CD8-positive, alpha-beta memory T cell (primary cell): ENCODE measurements around the gene KLHL4. TPM values are rescaled to one million over a fixed set of nuclear protein-coding genes. Genes with fewer than 3 reads are reported as not detected.
"Not testable (repeated sequence)": the region's sequence is repeated elsewhere in the genome, so short reads cannot be mapped to it uniquely, and the experiment has no call there.

Experiments used
- CTCF ChIA-PET: fragments of 350-600 bp; sonication (Branson Sonifier 250); formaldehyde crosslinking; loops from one replicate; lab custom pipeline; 2021; ENCODE audit warnings: antibody characterized with exemption; lab: Charles Lee
- POLR2A ChIA-PET: fragments of 350-600 bp; sonication (Branson Sonifier 250); formaldehyde crosslinking; loops from one replicate; lab custom pipeline; 2021; ENCODE audit warnings: antibody characterized with exemption; lab: Charles Lee
- DNase-seq, 5 donors: peaks; one replicate each; pipeline versions ENCODE4 v3.0.0 to v3.0.0-alpha.2; 2020 to 2022; ENCODE audit warnings: mixed read lengths in 1 of 5
- H3K27ac ChIP-seq: one replicate; pipeline ENCODE4 v1.7.0; 2013; ENCODE audit warnings: low read depth, mild to moderate bottlenecking, low read length, moderate library complexity
- H3K27me3 ChIP-seq: 2 replicates; pipeline ENCODE4 v1.7.0; 2013; ENCODE audit warnings: low read length, mild to moderate bottlenecking; ENCODE audit not compliant: insufficient read depth, poor library complexity, severe bottlenecking
- H3K36me3 ChIP-seq: 2 replicates; pipeline ENCODE4 v1.7.0; 2013; ENCODE audit warnings: mild to moderate bottlenecking, low read length, moderate library complexity; ENCODE audit not compliant: insufficient read depth
- H3K4me1 ChIP-seq: 2 replicates; pipeline ENCODE4 v1.7.0; 2013; ENCODE audit warnings: mild to moderate bottlenecking, low read length, moderate library complexity; ENCODE audit not compliant: insufficient read depth
- H3K4me3 ChIP-seq: 2 replicates; pipeline ENCODE4 v1.7.0; 2013; ENCODE audit warnings: mild to moderate bottlenecking, low read length
- H3K9me3 ChIP-seq: 2 replicates; pipeline ENCODE4 v1.7.0; 2013; ENCODE audit warnings: mild to moderate bottlenecking, low read length
- H3K27ac Mint-ChIP-seq, 8 donors: one replicate each; pipeline ENCODE4 v1.8.0; 2020 to 2021; ENCODE audit warnings: mixed read lengths in 8 of 8, mild to moderate bottlenecking in 6 of 8, inconsistent platforms in 3 of 8, moderate library complexity in 3 of 8
- H3K27me3 Mint-ChIP-seq, 2 donors: one replicate each; pipeline ENCODE4 v1.8.0; 2020 to 2021; ENCODE audit warnings: mixed read lengths in 2 of 2, mild to moderate bottlenecking in 1 of 2, moderate library complexity in 1 of 2
- H3K36me3 Mint-ChIP-seq, 3 donors: one replicate each; pipeline ENCODE4 v1.8.0; 2020 to 2021; ENCODE audit warnings: mixed read lengths in 3 of 3, inconsistent platforms in 1 of 3, mild to moderate bottlenecking in 1 of 3
- H3K4me1 Mint-ChIP-seq, 3 donors: one replicate each; pipeline ENCODE4 v1.8.0; 2020 to 2021; ENCODE audit warnings: mixed read lengths in 3 of 3, inconsistent platforms in 1 of 3, mild to moderate bottlenecking in 1 of 3
- H3K4me3 Mint-ChIP-seq, 7 donors: one replicate each; pipeline ENCODE4 v1.8.0; 2020 to 2021; ENCODE audit warnings: mixed read lengths in 7 of 7, mild to moderate bottlenecking in 6 of 7, moderate library complexity in 4 of 7, inconsistent platforms in 2 of 7
- H3K9me3 Mint-ChIP-seq, 5 donors: one replicate each; pipeline ENCODE4 v1.8.0; 2020 to 2022; ENCODE audit warnings: mixed read lengths in 5 of 5, mild to moderate bottlenecking in 3 of 5, moderate library complexity in 2 of 5, inconsistent platforms in 1 of 5
- polyA plus RNA-seq: library from polyadenylated mRNA; unstranded; fragments of 300-500 nt; fragmentation: Illumina TruSeq; gene quantifications from one replicate; pipeline ENCODE4 v1.2.3, GENCODE V29; 2021
- total RNA-seq, 2 experiments: library from RNA; stranded (reverse); gene quantifications; one replicate each; pipeline ENCODE4 v1.2.3, GENCODE V29; 2021

Gene KLHL4
- total and polyA plus RNA-seq, 3 experiments from 2014 or later = 0.18 to 0.43 (median 0.28) TPM

- CTCF ChIA-PET = no interaction called here
- no peak overlapping the region for H3K4me3 ChIP-seq
Measured at GRCh38 chrX:87616371-87616770, 98.8 kb downstream of the KLHL4 start.

GRCh38 chrX:87621697-87622096 lies 104.1 kb downstream of the KLHL4 start:
- Histone ChIP-seq H3K27ac (no peak overlapping the region), H3K9me3 (no peaks in the 10 kb centered on the region), H3K4me1 (no peaks in the 10 kb centered on the region), H3K27me3 (no peaks in the 10 kb centered on the region), H3K4me3 (no peak overlapping the region), H3K36me3 (no peaks in the 10 kb centered on the region)
- Mint-ChIP-seq H3K9me3 (no peaks in the 10 kb centered on the region), H3K36me3 (no peaks in the 10 kb centered on the region), H3K4me3 (no peak overlapping the region), H3K27me3 (no peaks in the 10 kb centered on the region), H3K4me1 (no peaks in the 10 kb centered on the region), H3K27ac (no peak overlapping the region)
- CTCF ChIA-PET = no interaction called here
- DNase-seq = no peak
- POLR2A ChIA-PET = no interaction called here

More at GRCh38 chrX:87616371-87616770, 98.8 kb downstream of the KLHL4 start:
- no peaks in the 10 kb centered on the region for H3K36me3 Mint-ChIP-seq
- H3K27me3 Mint-ChIP-seq = no peaks in the 10 kb centered on the region
- Histone ChIP-seq H3K9me3 (no peaks in the 10 kb centered on the region), H3K36me3 (no peaks in the 10 kb centered on the region), H3K4me1 (no peaks in the 10 kb centered on the region), H3K27ac (no peak overlapping the region), H3K27me3 (no peaks in the 10 kb centered on the region)
- no peak overlapping the region for H3K27ac Mint-ChIP-seq
- H3K4me1 Mint-ChIP-seq = no peaks in the 10 kb centered on the region
- DNase-seq = no peak
- H3K9me3 Mint-ChIP-seq = no peaks in the 10 kb centered on the region
- H3K4me3 Mint-ChIP-seq = no peak overlapping the region
- POLR2A ChIA-PET = no interaction called here

GRCh38 chrX:87626996-87627395 lies 109.4 kb downstream of the KLHL4 start:
- no peaks in the 10 kb centered on the region for H3K9me3 ChIP-seq
- H3K36me3 ChIP-seq = no peaks in the 10 kb centered on the region
- no peaks in the 10 kb centered on the region for H3K27me3 ChIP-seq
- Mint-ChIP-seq H3K36me3 (no peaks in the 10 kb centered on the region), H3K27me3 (peaks cover 0 to 3% of the 10 kb centered on the region in 2 donors), H3K4me1 (no peaks in the 10 kb centered on the region), H3K4me3 (no peak overlapping the region), H3K9me3 (peaks cover 0 to 2% (median 0%) of the 10 kb centered on the region in 5 donors), H3K27ac (no peak overlapping the region)
- H3K27ac ChIP-seq = no peak overlapping the region
- H3K4me3 ChIP-seq = no peak overlapping the region
- CTCF ChIA-PET = no interaction called here
- POLR2A ChIA-PET = no interaction called here
- DNase-seq = no peak
- H3K4me1 ChIP-seq = no peaks in the 10 kb centered on the region

GRCh38 chrX:87634361-87634760 lies 116.8 kb downstream of the KLHL4 start:
- no peaks in the 10 kb centered on the region for H3K9me3 ChIP-seq
- H3K27me3 ChIP-seq = no peaks in the 10 kb centered on the region
- H3K4me3 Mint-ChIP-seq = no peak overlapping the region
- no peaks in the 10 kb centered on the region for H3K9me3 Mint-ChIP-seq
- no peak overlapping the region for H3K27ac Mint-ChIP-seq
- no peaks in the 10 kb centered on the region for H3K4me1 ChIP-seq
- H3K36me3 ChIP-seq = no peaks in the 10 kb centered on the region
- no peaks in the 10 kb centered on the region for H3K4me1 Mint-ChIP-seq
- H3K36me3 Mint-ChIP-seq = no peaks in the 10 kb centered on the region
- ChIA-PET POLR2A (no interaction called here), CTCF (no interaction called here)
- no peak for DNase-seq
- H3K4me3 ChIP-seq = no peak overlapping the region
- H3K27ac ChIP-seq = no peak overlapping the region
- no peaks in the 10 kb centered on the region for H3K27me3 Mint-ChIP-seq

- Mint-ChIP-seq H3K27me3 (no peaks in the 10 kb centered on the region), H3K27ac (no peak overlapping the region), H3K4me3 (no peak overlapping the region), H3K9me3 (peaks cover 0 to 2% (median 0%) of the 10 kb centered on the region in 5 donors), H3K36me3 (no peaks in the 10 kb centered on the region), H3K4me1 (no peaks in the 10 kb centered on the region)
- DNase-seq = no peak
- Histone ChIP-seq H3K4me1 (no peaks in the 10 kb centered on the region), H3K27me3 (no peaks in the 10 kb centered on the region), H3K9me3 (no peaks in the 10 kb centered on the region), H3K36me3 (no peaks in the 10 kb centered on the region), H3K4me3 (no peak overlapping the region), H3K27ac (no peak overlapping the region)
- ChIA-PET POLR2A (no interaction called here), CTCF (no interaction called here)
Measured at GRCh38 chrX:87636533-87636932, 118.9 kb downstream of the KLHL4 start.

- H3K4me3 ChIP-seq, H3K4me1 ChIP-seq, H3K27me3 Mint-ChIP-seq, H3K36me3 ChIP-seq, DNase-seq, H3K27ac ChIP-seq, H3K4me3 Mint-ChIP-seq, H3K9me3 ChIP-seq, H3K36me3 Mint-ChIP-seq, POLR2A ChIA-PET, H3K4me1 Mint-ChIP-seq, H3K9me3 Mint-ChIP-seq, H3K27ac Mint-ChIP-seq, H3K27me3 ChIP-seq: not testable (repeated sequence)
- CTCF ChIA-PET = interaction anchor here (0.6 kb wide), 1 partner anchor 971 kb away, joined by 3 read pairs; no protein-coding TSS in a partner anchor
Measured at GRCh38 chrX:87641439-87641838, 123.8 kb downstream of the KLHL4 start.

GRCh38 chrX:87661761-87662160 lies 144.2 kb downstream of the KLHL4 start:
- ChIA-PET CTCF (no interaction called here), POLR2A (no interaction called here)
- H3K36me3 Mint-ChIP-seq = no peaks in the 10 kb centered on the region
- H3K9me3 ChIP-seq = no peaks in the 10 kb centered on the region
- no peaks in the 10 kb centered on the region for H3K4me1 Mint-ChIP-seq
- no peaks in the 10 kb centered on the region for H3K27me3 ChIP-seq
- H3K27me3 Mint-ChIP-seq = no peaks in the 10 kb centered on the region
- no peak overlapping the region for H3K4me3 Mint-ChIP-seq
- no peaks in the 10 kb centered on the region for H3K4me1 ChIP-seq
- no peak overlapping the region for H3K4me3 ChIP-seq
- peaks cover 0 to 2% (median 0%) of the 10 kb centered on the region in 5 donors for H3K9me3 Mint-ChIP-seq
- no peak overlapping the region for H3K27ac ChIP-seq
- H3K36me3 ChIP-seq = no peaks in the 10 kb centered on the region
- H3K27ac Mint-ChIP-seq = no peak overlapping the region
- DNase-seq = no peak

GRCh38 chrX:87663421-87663820 lies 145.8 kb downstream of the KLHL4 start:
- no peaks in the 10 kb centered on the region for H3K27me3 Mint-ChIP-seq
- no peak for DNase-seq
- H3K27ac Mint-ChIP-seq = no peak overlapping the region
- Histone ChIP-seq H3K9me3 (no peaks in the 10 kb centered on the region), H3K27ac (no peak overlapping the region), H3K36me3 (no peaks in the 10 kb centered on the region), H3K27me3 (no peaks in the 10 kb centered on the region), H3K4me3 (no peak overlapping the region), H3K4me1 (no peaks in the 10 kb centered on the region)
- ChIA-PET POLR2A (no interaction called here), CTCF (no interaction called here)
- no peaks in the 10 kb centered on the region for H3K4me1 Mint-ChIP-seq
- H3K4me3 Mint-ChIP-seq = no peak overlapping the region
- H3K9me3 Mint-ChIP-seq = peaks cover 0 to 2% (median 0%) of the 10 kb centered on the region in 5 donors
- no peaks in the 10 kb centered on the region for H3K36me3 Mint-ChIP-seq

GRCh38 chrX:87664381-87664780 lies 146.8 kb downstream of the KLHL4 start:
- Mint-ChIP-seq H3K4me3 (no peak overlapping the region), H3K36me3 (no peaks in the 10 kb centered on the region), H3K9me3 (no peaks in the 10 kb centered on the region), H3K27ac (no peak overlapping the region), H3K27me3 (no peaks in the 10 kb centered on the region), H3K4me1 (no peaks in the 10 kb centered on the region)
- H3K27ac ChIP-seq = no peak overlapping the region
- H3K4me3 ChIP-seq = no peak overlapping the region
- H3K36me3 ChIP-seq = no peaks in the 10 kb centered on the region
- ChIA-PET POLR2A (no interaction called here), CTCF (no interaction called here)
- H3K9me3 ChIP-seq = no peaks in the 10 kb centered on the region
- H3K4me1 ChIP-seq = no peaks in the 10 kb centered on the region
- H3K27me3 ChIP-seq = no peaks in the 10 kb centered on the region
- no peak for DNase-seq
